ENCODE data around the gene LPP.

Gene LPP

GRCh38 chr3:188320757-188321156 lies 166.8 kb downstream of the LPP start:
- TF ChIP-seq CTCF (IDR thresholded peaks at IDR 0.05; ENCODE audit: control extremely low read depth, extremely low read depth, low read depth, missing control alignments) = no peak
- ChIA-PET POLR2A (no interaction called here), CTCF (no interaction called here)
- DNase-seq (ENCODE audit: extremely low spot score) = no peak

GRCh38 chr3:188321258-188321657 lies 167.3 kb downstream of the LPP start:
- CTCF ChIA-PET = no interaction called here
- DNase-seq (ENCODE audit: extremely low spot score) = no peak
- POLR2A ChIA-PET = no interaction called here
- TF ChIP-seq CTCF (IDR thresholded peaks at IDR 0.05; ENCODE audit: control extremely low read depth, extremely low read depth, low read depth, missing control alignments) = no peak

GRCh38 chr3:188322135-188322887 lies 168.4 kb downstream of the LPP start:
- ChIA-PET CTCF (no interaction called here), POLR2A (no interaction called here)
- no peak for DNase-seq (ENCODE audit: extremely low spot score)
- no peak for TF ChIP-seq CTCF (IDR thresholded peaks at IDR 0.05; ENCODE audit: control extremely low read depth, extremely low read depth, low read depth, missing control alignments)

- ChIA-PET POLR2A (no interaction called here), CTCF (no interaction called here)
- no peak for DNase-seq (ENCODE audit: extremely low spot score)
- TF ChIP-seq CTCF (IDR thresholded peaks at IDR 0.05; ENCODE audit: control extremely low read depth, extremely low read depth, low read depth, missing control alignments) = no peak
Measured at GRCh38 chr3:188323067-188323842, 169.3 kb downstream of the LPP start.

GRCh38 chr3:188326111-188326510 lies 172.2 kb downstream of the LPP start:
- no peak for TF ChIP-seq CTCF (IDR thresholded peaks at IDR 0.05; ENCODE audit: control extremely low read depth, extremely low read depth, low read depth, missing control alignments)
- DNase-seq (ENCODE audit: extremely low spot score) = no peak
- POLR2A ChIA-PET = no interaction called here
- CTCF ChIA-PET = interaction anchor here (0.9 kb wide), 1 partner anchor 21 kb away, joined by 3 read pairs; no protein-coding TSS in a partner anchor

GRCh38 chr3:188326968-188327367 lies 173.0 kb downstream of the LPP start:
- no peak for DNase-seq (ENCODE audit: extremely low spot score)
- TF ChIP-seq CTCF (IDR thresholded peaks at IDR 0.05; ENCODE audit: control extremely low read depth, extremely low read depth, low read depth, missing control alignments) = no peak
- CTCF ChIA-PET = interaction anchor here (0.6 kb wide), 1 partner anchor 587 kb away, joined by 3 read pairs; no protein-coding TSS in a partner anchor
- POLR2A ChIA-PET = no interaction called here
